ENCODE results near the gene ARL16.
A peak's percentile ranks its signal among the peaks of the same experiment; 100 is the strongest.

ARL16 gene

DNA sequence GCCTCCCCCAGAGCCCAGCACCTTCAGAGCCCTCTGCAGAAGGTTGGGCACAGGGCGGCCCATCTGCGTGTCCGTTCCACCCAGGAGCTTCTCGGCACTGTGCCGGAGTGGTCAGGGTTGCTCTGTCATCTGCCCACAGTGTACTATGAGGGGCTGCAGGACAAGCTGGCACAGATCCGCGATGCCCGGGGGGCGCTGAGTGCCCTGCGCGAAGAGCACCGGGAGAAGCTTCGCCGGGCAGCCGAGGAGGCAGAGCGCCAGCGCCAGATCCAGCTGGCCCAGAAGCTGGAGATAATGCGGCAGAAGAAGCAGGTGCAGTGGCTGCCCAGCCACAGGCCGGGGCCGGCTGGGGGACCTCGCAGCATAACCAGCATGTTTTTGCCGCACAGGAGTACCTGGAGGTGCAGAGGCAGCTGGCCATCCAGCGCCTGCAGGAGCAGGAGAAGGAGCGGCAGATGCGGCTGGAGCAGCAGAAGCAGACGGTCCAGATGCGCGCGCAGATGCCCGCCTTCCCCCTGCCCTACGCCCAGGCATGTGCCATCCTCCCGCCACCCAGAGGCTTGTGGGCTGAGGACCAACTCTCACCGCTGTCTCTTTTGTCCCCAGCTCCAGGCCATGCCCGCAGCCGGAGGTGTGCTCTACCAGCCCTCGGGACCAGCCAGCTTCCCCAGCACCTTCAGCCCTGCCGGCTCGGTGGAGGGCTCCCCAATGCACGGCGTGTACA is 12.8 kb upstream of the ARL16 start:
- TF ChIP-seq, protein P1, sequence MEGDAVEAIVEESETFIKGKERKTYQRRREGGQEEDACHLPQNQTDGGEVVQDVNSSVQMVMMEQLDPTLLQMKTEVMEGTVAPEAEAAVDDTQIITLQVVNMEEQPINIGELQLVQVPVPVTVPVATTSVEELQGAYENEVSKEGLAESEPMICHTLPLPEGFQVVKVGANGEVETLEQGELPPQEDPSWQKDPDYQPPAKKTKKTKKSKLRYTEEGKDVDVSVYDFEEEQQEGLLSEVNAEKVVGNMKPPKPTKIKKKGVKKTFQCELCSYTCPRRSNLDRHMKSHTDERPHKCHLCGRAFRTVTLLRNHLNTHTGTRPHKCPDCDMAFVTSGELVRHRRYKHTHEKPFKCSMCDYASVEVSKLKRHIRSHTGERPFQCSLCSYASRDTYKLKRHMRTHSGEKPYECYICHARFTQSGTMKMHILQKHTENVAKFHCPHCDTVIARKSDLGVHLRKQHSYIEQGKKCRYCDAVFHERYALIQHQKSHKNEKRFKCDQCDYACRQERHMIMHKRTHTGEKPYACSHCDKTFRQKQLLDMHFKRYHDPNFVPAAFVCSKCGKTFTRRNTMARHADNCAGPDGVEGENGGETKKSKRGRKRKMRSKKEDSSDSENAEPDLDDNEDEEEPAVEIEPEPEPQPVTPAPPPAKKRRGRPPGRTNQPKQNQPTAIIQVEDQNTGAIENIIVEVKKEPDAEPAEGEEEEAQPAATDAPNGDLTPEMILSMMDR (IDR thresholded peaks at IDR 0.05; ENCODE audit: insufficient read depth, low read length, poor library complexity, severe bottlenecking): no peak
- Histone ChIP-seq H3K36me3 (ENCODE audit: control insufficient read depth, insufficient read depth, low read length) (peaks cover 56% of the 10 kb centered on the region), H3K27me3 (replicated peaks; ENCODE audit: control insufficient read depth, insufficient read depth, low read length) (no peaks in the 10 kb centered on the region), H3K4me3 (replicated peaks; ENCODE audit: low read depth, low read length) (no peak overlapping the region)
- no peak for DNase-seq (ENCODE audit: extremely low read depth, insufficient read length)

DNA sequence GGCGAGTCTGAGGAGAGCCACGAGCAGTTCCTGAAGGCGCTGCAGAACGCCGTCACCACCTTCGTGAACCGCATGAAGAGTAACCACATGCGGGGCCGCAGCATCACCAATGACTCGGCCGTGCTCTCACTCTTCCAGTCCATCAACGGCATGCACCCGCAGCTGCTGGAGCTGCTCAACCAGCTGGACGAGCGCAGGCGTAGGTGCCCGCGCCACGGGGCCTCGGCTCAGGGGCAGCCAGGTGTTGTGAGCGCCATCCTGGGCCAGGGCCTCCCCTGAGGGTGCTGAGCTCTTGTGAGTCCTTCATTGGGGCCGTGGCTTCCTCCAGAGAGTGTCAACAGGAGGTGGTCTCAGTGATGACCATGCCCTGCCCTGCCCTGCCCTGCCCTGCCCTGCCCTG is 12.2 kb upstream of the ARL16 start:
- TF ChIP-seq, protein P1 (IDR thresholded peaks at IDR 0.05; ENCODE audit: insufficient read depth, low read length, poor library complexity, severe bottlenecking): no peak
- H3K27me3 ChIP-seq (replicated peaks; ENCODE audit: control insufficient read depth, insufficient read depth, low read length): no peaks in the 10 kb centered on the region
- DNase-seq (ENCODE audit: extremely low read depth, insufficient read length): no peak

DNA sequence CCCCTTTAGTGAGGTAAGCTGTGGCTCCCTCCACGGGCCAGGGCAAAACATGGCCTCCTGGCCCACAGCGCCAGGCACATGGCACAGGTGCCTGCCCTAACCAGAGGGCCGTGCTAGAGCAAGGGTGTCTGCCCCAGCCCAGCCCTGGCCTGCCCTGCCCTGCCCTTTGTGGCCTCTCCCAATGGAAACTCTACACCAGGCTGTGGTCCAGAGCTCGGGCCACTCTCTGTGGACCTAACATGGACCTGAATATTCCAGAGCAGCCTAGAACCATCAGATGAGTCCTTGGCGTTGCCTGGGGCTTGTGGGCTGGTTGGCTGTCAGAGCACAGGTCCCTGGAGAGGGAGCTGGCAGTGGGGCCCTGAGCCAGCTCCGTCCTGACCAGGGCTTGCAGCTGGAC is 11.6 kb upstream of the ARL16 start:
- H3K27me3 ChIP-seq (replicated peaks; ENCODE audit: control insufficient read depth, insufficient read depth, low read length): no peaks in the 10 kb centered on the region
- no peak for DNase-seq (ENCODE audit: extremely low read depth, insufficient read length)
- H3K4me3 ChIP-seq (replicated peaks; ENCODE audit: low read depth, low read length): no peak overlapping the region
- TF ChIP-seq, protein P1 (IDR thresholded peaks at IDR 0.05; ENCODE audit: insufficient read depth, low read length, poor library complexity, severe bottlenecking): no peak
- peaks cover 53% of the 10 kb centered on the region for H3K36me3 ChIP-seq (ENCODE audit: control insufficient read depth, insufficient read depth, low read length)

More for the DNA sequence above, 12.2 kb upstream of the ARL16 start:
- no peak overlapping the region for H3K4me3 ChIP-seq (replicated peaks; ENCODE audit: low read depth, low read length)
- H3K36me3 ChIP-seq (ENCODE audit: control insufficient read depth, insufficient read depth, low read length): peaks cover 53% of the 10 kb centered on the region

DNA sequence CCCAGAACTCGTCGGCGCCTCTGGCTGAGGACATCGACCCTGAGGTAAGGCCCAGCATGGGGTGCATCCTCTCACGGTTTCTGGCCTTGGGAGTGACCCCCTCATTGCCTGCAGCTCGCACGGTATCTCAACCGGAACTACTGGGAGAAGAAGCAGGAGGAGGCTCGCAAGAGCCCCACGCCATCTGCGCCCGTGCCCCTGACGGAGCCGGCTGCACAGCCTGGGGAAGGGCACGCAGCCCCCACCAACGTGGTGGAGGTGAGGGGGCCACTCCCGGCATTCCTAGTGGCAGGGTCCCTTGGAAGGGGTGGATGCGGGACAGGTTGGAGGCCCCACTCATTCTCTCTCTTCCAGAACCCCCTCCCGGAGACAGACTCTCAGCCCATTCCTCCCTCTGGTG is 11.2 kb upstream of the ARL16 start:
- Histone ChIP-seq H3K27me3 (replicated peaks; ENCODE audit: control insufficient read depth, insufficient read depth, low read length) (no peaks in the 10 kb centered on the region), H3K36me3 (ENCODE audit: control insufficient read depth, insufficient read depth, low read length) (peaks cover 53% of the 10 kb centered on the region), H3K4me3 (replicated peaks; ENCODE audit: low read depth, low read length) (no peak overlapping the region)
- TF ChIP-seq, protein P1 (IDR thresholded peaks at IDR 0.05; ENCODE audit: insufficient read depth, low read length, poor library complexity, severe bottlenecking): no peak
- no peak for DNase-seq (ENCODE audit: extremely low read depth, insufficient read length)

DNA sequence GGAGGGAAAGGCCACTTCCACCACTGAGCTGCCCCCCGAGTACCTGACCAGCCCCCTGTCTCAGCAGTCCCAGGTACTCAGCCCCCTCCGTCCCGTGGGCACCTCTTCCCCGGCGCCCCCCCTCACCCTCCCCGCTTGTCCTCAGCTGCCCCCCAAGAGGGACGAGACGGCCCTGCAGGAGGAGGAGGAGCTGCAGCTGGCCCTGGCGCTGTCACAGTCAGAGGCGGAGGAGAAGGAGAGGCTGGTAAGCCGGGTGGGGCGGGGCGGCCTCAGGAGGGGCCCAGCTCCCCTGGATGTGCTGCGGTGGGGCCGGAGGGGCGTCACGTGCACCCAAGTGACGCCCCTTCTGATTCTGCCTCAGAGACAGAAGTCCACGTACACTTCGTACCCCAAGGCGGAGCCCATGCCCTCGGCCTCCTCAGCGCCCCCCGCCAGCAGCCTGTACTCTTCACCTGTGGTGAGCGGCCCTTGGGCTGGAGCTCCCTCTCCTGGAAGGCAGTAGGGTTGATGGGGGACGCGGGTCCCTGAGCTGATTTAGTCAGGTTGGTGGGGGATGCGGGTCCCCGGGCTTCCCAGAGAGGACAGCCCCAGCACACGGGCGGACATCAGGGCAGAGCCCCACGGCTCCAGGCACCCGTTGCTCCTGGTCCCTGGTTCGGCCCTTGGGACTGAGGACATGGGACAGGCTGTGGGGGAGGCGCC is 10.1 kb upstream of the ARL16 start:
- DNase-seq (ENCODE audit: extremely low read depth, insufficient read length): no peak
- H3K4me3 ChIP-seq (replicated peaks; ENCODE audit: low read depth, low read length): no peak overlapping the region
- peaks cover 64% of the 10 kb centered on the region for H3K36me3 ChIP-seq (ENCODE audit: control insufficient read depth, insufficient read depth, low read length)

More for the DNA sequence above, 10.1 kb upstream of the ARL16 start:
- TF ChIP-seq, protein P1 (IDR thresholded peaks at IDR 0.05; ENCODE audit: insufficient read depth, low read length, poor library complexity, severe bottlenecking): peak; percentile 13
- no peaks in the 10 kb centered on the region for H3K27me3 ChIP-seq (replicated peaks; ENCODE audit: control insufficient read depth, insufficient read depth, low read length)
